Stomach (tissue), 4 donors: ENCODE measurements around the gene ATP9B.

ENCODE experiments used
- POLR2A ChIP-seq, 4 donors: fragments of 450-650 bp; IDR thresholded peaks; one replicate each; pipeline ENCODE4 v1.6.1; 2016; ENCODE audit warnings: antibody characterized with exemption in 4 of 4, control low read depth in 2 of 4, mild to moderate bottlenecking in 1 of 4, moderate library complexity in 1 of 4
- TF ChIP-seq, protein P1 (sequence below), 7 experiments: fragments of 450-650 bp in 4 of 7; fragments of 200-600 bp in 3 of 7; sonication (generic) in 3 of 7; IDR thresholded peaks; one replicate each; pipeline ENCODE4 v1.5.1; 2016 to 2019; ENCODE audit warnings: antibody characterized with exemption in 7 of 7, control low read depth in 2 of 7, mild to moderate bottlenecking in 1 of 7

- no peak for TF ChIP-seq POLR2A (IDR thresholded peaks at IDR 0.05)
- TF ChIP-seq, protein P1, sequence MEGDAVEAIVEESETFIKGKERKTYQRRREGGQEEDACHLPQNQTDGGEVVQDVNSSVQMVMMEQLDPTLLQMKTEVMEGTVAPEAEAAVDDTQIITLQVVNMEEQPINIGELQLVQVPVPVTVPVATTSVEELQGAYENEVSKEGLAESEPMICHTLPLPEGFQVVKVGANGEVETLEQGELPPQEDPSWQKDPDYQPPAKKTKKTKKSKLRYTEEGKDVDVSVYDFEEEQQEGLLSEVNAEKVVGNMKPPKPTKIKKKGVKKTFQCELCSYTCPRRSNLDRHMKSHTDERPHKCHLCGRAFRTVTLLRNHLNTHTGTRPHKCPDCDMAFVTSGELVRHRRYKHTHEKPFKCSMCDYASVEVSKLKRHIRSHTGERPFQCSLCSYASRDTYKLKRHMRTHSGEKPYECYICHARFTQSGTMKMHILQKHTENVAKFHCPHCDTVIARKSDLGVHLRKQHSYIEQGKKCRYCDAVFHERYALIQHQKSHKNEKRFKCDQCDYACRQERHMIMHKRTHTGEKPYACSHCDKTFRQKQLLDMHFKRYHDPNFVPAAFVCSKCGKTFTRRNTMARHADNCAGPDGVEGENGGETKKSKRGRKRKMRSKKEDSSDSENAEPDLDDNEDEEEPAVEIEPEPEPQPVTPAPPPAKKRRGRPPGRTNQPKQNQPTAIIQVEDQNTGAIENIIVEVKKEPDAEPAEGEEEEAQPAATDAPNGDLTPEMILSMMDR (IDR thresholded peaks at IDR 0.05), result no peak
Observed at GRCh38 chr18:79167526-79168190, 98.5 kb downstream of the ATP9B start.
